HG03175 (cell line): ENCODE data around the gene ADNP.

ENCODE experiments used
- ATAC-seq: cut with Tn5 transposase; IDR thresholded peaks from one replicate; pipeline ENCODE4 v1.9.1; 2021; ENCODE audit warnings: mild to moderate bottlenecking, moderate library complexity; ENCODE audit not compliant: unreplicated experiment

Gene ADNP

GRCh38 chr20:50874111-50874757 lies 57.0 kb downstream of the ADNP start:
- no peak for ATAC-seq

GRCh38 chr20:50873585-50873984 lies 57.7 kb downstream of the ADNP start:
- ATAC-seq = no peak

GRCh38 chr20:50872560-50873425 lies 58.4 kb downstream of the ADNP start:
- ATAC-seq = no peak

DNA sequence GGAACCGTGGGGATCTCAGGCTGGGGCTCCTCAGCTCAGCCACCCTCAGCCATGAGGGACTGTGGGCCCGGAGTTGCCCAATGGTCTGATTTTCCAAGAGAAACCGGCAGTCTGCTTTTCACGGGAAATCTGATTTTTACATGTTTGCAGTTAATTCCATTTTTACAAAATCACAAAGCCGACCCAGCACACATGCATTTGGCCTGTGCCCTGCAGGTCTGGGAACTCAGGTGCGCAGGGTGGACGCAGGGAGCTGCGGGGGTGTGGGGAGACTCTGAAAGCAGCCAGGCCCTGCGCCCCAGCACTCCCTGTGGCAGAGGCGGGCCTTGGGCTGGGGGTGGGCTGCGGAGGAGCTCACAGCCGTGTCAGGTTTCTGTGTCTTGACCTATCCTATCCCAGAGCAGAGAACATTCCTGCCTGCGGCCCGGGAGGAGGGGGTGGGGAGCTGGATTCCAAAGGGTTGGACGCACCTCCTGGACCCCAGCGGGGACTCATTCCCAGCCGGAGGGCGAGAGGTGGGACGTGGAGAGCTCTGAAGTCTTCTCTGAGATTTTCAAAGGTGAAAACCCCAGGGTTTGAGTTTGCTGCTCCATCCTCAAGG lies 60.6 kb downstream of the ADNP start:
- no peak for ATAC-seq

DNA sequence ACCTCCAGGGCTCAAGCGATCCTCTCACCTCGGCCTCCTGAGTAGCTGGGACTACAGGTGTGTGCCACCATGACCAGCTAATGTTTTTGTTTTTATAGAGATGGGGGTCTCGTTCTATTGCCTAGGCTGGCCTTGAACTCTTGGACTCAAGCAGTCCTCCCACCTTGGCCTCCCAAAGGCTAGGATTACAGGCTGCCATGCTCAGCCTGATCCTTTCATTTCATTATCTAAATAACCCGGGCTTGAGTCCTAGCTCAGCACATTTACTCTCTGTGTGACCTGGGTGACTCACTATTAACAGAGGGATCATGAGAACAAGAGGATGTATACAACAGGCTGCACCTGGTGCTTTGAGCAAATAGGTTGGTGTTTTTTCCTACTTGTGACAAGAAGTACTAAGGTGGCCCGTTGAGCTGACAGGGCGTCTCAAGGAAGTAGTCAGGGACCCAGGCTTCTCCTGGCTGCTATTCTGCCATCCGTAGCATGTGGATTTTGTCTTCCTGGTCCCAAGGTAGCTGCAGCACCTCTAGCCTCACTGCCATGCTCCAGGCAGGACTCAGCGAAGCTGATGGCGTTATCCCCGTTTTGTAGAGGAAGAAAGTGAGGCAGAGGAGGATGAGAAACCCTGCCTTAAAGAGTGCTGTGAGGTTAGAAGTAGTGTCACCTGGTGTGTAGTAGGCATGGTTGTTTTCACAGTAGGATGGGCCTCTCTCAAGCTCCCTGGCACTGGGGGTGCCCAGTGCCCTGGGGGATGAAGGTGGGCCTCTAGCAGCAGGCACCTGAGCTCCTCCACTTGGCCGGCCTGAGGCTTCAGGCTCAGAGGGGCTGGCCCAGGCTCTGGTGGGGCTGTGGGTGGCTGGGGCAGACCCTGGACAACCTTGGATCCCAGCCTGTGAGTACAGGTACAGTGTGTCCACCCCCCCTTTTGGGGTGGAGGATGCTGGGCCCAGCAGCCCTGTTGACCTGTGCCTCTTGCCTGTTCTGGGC lies 62.4 kb downstream of the ADNP start:
- ATAC-seq = no peak

DNA sequence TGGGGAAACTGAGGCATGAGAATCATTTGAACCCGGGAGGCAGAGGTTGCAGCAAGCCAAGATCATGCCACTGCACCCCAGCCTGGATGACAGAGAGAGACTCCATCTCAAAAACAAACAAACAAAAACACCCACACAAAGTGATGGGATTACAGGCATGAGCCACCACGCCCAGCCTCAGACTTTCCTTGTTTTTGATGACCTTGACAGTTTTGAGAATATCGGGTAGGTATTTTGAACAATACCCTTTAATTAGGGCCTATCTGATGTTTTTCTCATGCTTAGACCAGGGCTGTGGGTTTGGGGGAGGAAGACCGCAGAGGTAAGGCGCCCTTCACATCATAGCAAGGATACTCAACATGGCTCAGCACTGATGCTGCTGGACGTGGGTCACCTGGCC lies 63.4 kb downstream of the ADNP start:
- ATAC-seq = no peak

DNA sequence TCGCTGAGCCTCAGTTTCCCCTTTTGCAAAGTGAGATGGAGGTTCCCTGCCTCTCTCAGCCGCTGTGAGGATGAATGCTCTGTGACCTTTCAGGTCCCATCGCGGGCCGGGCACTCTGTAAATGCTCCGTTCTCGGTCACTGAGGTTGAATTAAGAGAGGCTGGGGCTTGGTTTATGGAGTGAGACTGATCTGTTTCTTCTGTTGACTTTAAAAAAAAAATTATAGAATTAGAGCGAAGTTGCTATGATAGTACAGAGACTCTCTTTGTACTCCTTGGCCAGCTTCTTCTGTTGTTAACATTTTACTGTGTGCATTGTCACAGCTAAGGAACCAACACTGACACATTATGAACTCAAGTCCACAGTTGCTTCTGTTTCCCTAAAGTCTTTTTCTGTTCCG lies 64.4 kb downstream of the ADNP start:
- no peak for ATAC-seq

GRCh38 chr20:50866036-50866685 lies 65.1 kb downstream of the ADNP start:
- ATAC-seq = no peak

- ATAC-seq = no peak
Measured at GRCh38 chr20:50865591-50865990, 65.6 kb downstream of the ADNP start.

DNA sequence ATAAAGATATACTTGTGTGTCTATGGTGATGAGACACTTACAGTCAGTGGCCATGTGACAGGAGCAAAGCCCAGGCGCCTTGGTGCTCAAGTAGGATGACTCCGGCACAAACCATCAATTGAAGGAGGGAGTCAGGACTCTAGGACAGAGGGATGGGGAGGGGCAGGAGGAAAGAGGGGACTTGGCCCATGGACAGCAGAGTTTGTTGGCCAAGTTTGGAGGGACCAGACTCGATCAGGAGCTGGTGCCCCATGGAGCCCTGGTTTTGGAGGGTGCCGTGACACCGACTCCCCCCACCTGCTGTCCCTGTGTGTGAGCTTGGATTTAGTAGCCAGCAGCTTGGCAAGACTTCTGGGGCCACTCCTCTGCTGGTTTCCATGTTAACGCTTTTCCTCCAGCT lies 66.1 kb downstream of the ADNP start:
- ATAC-seq = no peak

GRCh38 chr20:50862546-50862945 lies 68.7 kb downstream of the ADNP start:
- ATAC-seq = no peak

DNA sequence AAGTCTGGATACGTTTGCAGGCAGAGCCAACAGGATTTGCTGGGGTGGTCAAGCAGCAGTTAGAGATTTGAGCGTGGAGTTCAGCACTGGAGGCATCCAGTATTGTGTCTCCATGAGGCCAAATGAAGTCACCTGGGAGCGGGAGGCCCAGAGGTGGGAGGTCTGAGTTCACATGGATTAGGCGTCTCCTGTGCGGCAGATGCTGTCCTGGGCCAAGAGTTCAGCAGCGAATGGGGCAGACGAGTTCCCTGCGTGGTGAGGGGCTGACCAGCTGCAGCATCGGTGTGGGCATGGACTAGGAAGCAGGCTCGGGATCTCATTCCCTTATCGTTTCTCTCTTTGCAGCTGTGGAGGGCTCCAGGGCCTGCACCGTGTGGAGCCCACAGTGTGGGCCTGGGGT lies 70.2 kb downstream of the ADNP start:
- no peak for ATAC-seq

DNA sequence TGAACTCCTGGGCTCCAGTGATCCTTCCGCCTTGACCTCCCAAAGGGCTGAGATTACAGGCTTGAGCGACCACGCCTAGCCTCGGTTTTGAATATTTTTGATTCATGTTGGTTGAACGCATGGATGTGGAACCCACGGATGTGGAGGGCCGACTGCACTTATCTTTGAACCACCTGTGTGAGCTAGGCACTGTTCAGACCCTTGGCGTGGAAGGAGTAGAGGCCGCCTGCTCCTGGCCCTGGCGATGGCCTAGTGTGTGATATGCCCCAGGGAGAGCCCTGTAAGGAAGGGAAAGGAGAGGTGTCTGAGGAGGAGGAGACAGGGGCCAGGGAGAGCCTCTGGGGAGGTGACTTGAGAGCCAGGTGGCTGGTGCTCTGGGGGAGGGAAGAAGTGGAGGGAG lies 72.1 kb downstream of the ADNP start:
- no peak for ATAC-seq

- ATAC-seq = no peak
Measured at GRCh38 chr20:50858525-50858924, 72.7 kb downstream of the ADNP start.

DNA sequence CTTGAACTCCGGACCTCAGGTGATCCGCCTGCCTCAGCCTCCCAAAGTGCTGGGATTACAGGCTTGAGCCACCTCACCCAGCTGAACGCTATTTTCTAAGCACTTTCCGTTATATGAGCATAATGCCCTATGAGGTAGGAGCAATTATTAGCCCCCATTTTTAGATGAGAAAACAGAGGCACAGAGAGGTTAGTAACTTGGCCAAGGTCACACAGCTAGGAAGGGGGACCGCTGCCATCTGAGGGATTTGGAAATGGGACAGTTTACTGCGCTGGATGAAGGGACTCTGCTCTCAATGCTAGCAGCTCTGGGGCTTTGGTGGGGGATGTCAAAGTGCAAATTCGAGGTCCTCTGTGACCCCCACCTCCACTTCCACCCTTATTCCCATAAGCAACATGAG lies 73.9 kb downstream of the ADNP start:
- ATAC-seq = no peak

DNA sequence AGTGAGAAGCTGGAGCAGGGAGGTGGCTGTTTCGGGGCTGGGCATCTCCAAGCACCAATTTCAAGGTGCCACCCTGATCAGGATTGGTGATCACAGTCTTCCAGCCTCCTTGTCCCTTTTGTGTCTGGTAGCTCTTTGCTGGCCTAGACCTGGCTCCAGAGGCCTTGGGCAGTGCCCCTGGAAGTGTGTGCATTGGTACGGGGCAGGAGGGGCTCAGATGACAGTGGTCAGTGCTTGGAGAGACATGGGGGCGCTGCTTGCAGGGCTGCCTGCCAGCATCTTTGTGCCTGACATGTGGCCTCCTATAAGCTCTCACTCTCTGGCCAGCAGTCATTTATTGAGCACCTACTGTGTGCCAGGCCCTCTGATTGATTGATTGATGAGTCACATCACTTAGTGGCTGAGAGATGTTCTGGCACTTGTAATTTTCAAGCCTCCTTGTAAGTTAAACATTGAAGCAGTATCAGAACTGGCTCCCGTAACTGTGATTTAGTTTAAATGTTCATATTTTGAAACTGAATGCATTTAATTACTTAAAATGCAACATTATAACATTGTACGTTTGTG lies 74.7 kb downstream of the ADNP start:
- no peak for ATAC-seq

DNA sequence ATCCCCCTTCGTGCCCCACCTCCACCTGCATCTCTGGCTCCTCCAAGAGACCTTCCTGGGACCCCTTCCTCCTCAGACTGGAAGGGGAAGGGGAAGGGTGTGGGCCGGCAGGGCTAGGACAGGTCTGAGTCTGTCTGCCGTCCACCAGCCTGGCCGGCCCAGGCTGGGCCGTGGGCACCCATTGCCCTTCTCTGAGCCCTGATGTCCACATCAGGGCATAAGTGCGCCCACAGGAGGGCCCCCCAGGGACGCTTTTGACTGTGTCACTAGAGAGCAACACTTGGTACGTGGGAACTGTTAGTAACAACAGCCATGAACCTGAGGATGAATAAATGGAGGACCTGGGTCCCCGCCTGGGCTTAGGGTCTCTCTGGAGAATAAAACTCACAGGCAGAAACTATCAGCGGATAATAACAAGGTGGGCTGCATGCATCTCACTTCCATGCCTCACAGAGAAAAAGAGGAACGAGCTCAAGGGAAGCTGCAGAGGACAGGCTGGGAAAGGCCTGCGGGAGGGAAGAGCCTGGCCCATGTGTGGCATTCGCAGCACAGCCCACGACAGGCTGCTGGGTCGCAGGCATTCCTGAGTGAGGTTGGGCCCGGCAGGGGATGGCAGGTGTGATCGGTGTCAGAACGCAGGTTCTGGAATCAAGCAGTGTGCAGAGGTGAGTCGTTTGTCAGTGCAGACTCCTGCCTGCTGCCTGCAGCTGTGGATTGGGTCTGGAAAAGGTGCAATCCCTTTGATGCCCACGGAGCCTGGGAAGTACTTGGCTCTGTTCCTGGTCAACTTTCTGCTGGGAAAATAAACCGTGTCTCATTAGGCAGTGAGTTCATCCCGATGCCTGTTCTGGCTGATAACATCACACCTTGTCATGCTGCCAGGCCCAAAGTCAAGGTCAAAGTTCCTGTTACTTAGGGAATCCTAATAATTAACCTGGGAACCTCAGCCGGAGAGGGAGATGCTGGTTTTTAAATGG lies 75.5 kb downstream of the ADNP start:
- ATAC-seq = no peak

DNA sequence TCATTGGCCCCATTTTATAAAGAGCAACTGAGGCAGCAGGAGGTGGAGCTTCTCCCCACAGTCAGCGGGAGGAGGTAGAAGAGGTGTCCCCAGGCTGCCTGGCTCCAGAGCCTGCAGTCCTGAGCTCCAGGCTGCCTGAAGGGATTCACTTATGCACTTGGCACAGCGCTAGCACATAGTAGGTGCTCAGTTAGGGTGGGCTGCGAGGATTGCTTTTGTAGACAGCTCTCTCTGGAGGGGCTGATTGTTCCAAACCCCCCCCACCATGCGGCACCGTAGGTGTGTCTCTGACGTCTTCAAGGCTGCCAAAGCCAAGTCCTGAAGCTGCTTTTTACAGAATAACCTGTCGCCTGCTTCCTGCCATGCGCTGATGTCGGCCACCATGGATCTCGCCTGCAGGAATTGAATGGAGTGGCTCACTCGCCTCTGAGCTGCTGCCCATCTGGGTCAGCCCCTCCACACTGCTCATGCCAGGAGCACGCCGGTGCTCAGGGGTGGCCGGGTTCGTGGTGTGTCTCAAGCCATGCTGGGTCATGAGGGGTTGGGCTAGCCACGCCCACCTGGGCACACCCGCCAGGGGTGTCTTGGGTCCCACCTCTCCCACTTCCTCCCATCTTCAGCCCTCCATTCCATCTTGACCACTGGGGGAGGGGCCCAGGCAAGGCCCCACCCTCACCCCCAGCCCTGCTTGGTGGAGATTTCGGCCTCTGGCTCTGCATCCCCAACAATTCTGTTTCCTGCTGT lies 76.6 kb downstream of the ADNP start:
- no peak for ATAC-seq
